B cell (primary cell): ENCODE measurements around the gene SULT2B1. TPM values are rescaled to one million over a fixed set of nuclear protein-coding genes. Genes with fewer than 3 reads are reported as not detected.

Experiments used
- ATAC-seq: fragments of 200-7000 bp; cut with Tn5 transposase; one replicate; pipeline ENCODE4 v1.10.0; 2021; ENCODE audit warnings: low read depth, mild to moderate bottlenecking, moderate number of reproducible peaks, moderate library complexity
- CTCF ChIA-PET: fragments of 350-600 bp; sonication (Branson Sonifier 250); formaldehyde crosslinking; loops from one replicate; lab custom pipeline; 2021; ENCODE audit warnings: antibody characterized with exemption, inconsistent platforms; lab: Charles Lee
- POLR2A ChIA-PET: fragments of 350-600 bp; sonication (Branson Sonifier 250); formaldehyde crosslinking; loops from one replicate; lab custom pipeline; 2021; ENCODE audit warnings: antibody characterized with exemption; lab: Charles Lee
- DNase-seq: peaks from one replicate; pipeline ENCODE4 v3.0.0; 2013
- H2AFZ ChIP-seq: 2 replicates; pipeline ENCODE4 v1.6.1; 2012; ENCODE audit warnings: mild to moderate bottlenecking, low read depth, low read length; ENCODE audit not compliant: insufficient read depth, poor library complexity, severe bottlenecking
- H3K27ac ChIP-seq, 2 donors: 1 replicate in 1 of 2; 2 replicates in 1 of 2; pipeline ENCODE4 v1.5.1; 2012 to 2013; ENCODE audit warnings: low read length in 2 of 2, mild to moderate bottlenecking in 2 of 2, moderate library complexity in 1 of 2
- H3K27me3 ChIP-seq, 4 experiments: fragments of 200-600 bp in 1 of 4; sonication (generic) in 1 of 4; replicated peaks in 1 of 4; 1 replicate in 2 of 4; 2 replicates in 2 of 4; pipeline versions ENCODE4 v1.6.1 to v1.7.0; 2013 to 2016; ENCODE audit warnings: low read length in 3 of 4, mild to moderate bottlenecking in 2 of 4, mixed read lengths in 1 of 4, moderate library complexity in 1 of 4; ENCODE audit not compliant: insufficient read depth in 4 of 4, control insufficient read depth in 3 of 4; ENCODE audit errors: control extremely low read depth in 1 of 4
- H3K36me3 ChIP-seq, 2 experiments: replicated peaks in 1 of 2; 1 replicate in 1 of 2; 2 replicates in 1 of 2; pipeline versions ENCODE4 v1.6.1 to v1.7.1; 2013; ENCODE audit warnings: low read length in 1 of 2; ENCODE audit not compliant: insufficient read depth in 2 of 2, control insufficient read depth in 1 of 2; ENCODE audit errors: control extremely low read depth in 1 of 2, extremely low read depth in 1 of 2
- H3K4me1 ChIP-seq, 2 donors: fragments of 200-600 bp in 1 of 2; sonication (generic) in 1 of 2; 1 replicate in 1 of 2; 2 replicates in 1 of 2; pipeline versions ENCODE4 v1.5.1 to v1.6.1; 2013 to 2017; ENCODE audit warnings: low read length in 2 of 2; ENCODE audit not compliant: control insufficient read depth in 2 of 2, insufficient read depth in 2 of 2
- H3K4me2 ChIP-seq: replicated peaks from 2 replicates; pipeline ENCODE3; 2012; ENCODE audit warnings: mild to moderate bottlenecking, low read depth, low read length; ENCODE audit not compliant: poor library complexity, severe bottlenecking
- H3K4me3 ChIP-seq, 5 experiments: fragments of 200-600 bp in 1 of 5; sonication (generic) in 1 of 5; 1 replicate in 3 of 5; 2 replicates in 2 of 5; pipeline versions ENCODE4 v1.5.1 to v1.7.0; 2011 to 2016; ENCODE audit warnings: low read length in 4 of 5, mild to moderate bottlenecking in 4 of 5, low read depth in 2 of 5, control low read depth in 1 of 5, moderate library complexity in 1 of 5; ENCODE audit not compliant: insufficient read depth in 1 of 5; ENCODE audit errors: control extremely low read depth in 1 of 5, extremely low read depth in 1 of 5
- H3K79me2 ChIP-seq: fragments of 200-600 bp; sonication (generic); one replicate; pipeline ENCODE4 v1.6.0; 2016; ENCODE audit warnings: low read length; ENCODE audit not compliant: control insufficient read depth, insufficient read depth
- H3K9ac ChIP-seq: fragments of 200-600 bp; sonication (generic); 2 replicates; pipeline ENCODE4 v1.6.1; 2017; ENCODE audit warnings: mild to moderate bottlenecking, low read length, moderate library complexity
- H3K9me3 ChIP-seq, 3 donors: one replicate each; pipeline versions ENCODE4 v1.6.1 to v1.7.1; 2013; ENCODE audit warnings: low read length in 2 of 3; ENCODE audit not compliant: control insufficient read depth in 2 of 3, insufficient read depth in 1 of 3; ENCODE audit errors: control extremely low read depth in 1 of 3
- H4K20me1 ChIP-seq: 2 replicates; pipeline ENCODE4 v1.6.0; 2012; ENCODE audit warnings: mild to moderate bottlenecking, low read length; ENCODE audit not compliant: insufficient read depth, control insufficient read depth, poor library complexity, severe bottlenecking
- H3K27ac Mint-ChIP-seq: one replicate; pipeline ENCODE4 v1.8.0; 2021; ENCODE audit warnings: mixed read lengths
- H3K27me3 Mint-ChIP-seq: one replicate; pipeline ENCODE4 v1.8.0; 2021; ENCODE audit warnings: mixed read lengths
- H3K4me1 Mint-ChIP-seq: one replicate; pipeline ENCODE4 v1.8.0; 2021; ENCODE audit warnings: mixed read lengths
- H3K4me3 Mint-ChIP-seq: one replicate; pipeline ENCODE4 v1.8.0; 2021; ENCODE audit warnings: mixed read lengths
- H3K9me3 Mint-ChIP-seq: one replicate; pipeline ENCODE4 v1.8.0; 2022; ENCODE audit warnings: mixed read lengths; ENCODE audit not compliant: insufficient read depth
- EZH2 ChIP-seq: IDR thresholded peaks from 2 replicates; pipeline ENCODE4 v1.6.1; 2012; ENCODE audit warnings: borderline replicate concordance, low read depth, mild to moderate bottlenecking, moderate library complexity, low read length; ENCODE audit not compliant: insufficient read depth, poor library complexity, severe bottlenecking
- WGBS: methylation state at CpG from one replicate; pipeline ENCODE4 v1.1.5; 2013; ENCODE audit warnings: missing lambda C conversion rate; ENCODE audit not compliant: insufficient coverage; 5-methylcytosine and 5-hydroxymethylcytosine counted together
- intact Hi-C: fragments of 100-400 bp; cut with micrococcal nuclease; formaldehyde crosslinking; loops from one replicate; pipeline ENCODE4 v1.10.0; 2022
- polyA plus RNA-seq: library from polyadenylated mRNA; depleted of rRNA; stranded (reverse); fragments of >200 nt; gene quantifications from 2 replicates; pipeline ENCODE4 v1.2.3, GENCODE V29; 2012
- total RNA-seq, 2 donors: library from RNA; stranded (reverse); fragments of 120-200 nt in 1 of 2; gene quantifications; 1 replicate in 1 of 2; 2 replicates in 1 of 2; pipeline versions ENCODE4 v1.2.3 to v1.2.4, GENCODE V29; 2013 to 2022
- TF ChIP-seq, protein P1 (sequence below): fragments of 200-600 bp; IDR thresholded peaks from one replicate; pipeline ENCODE4 v1.8.0; 2022; ENCODE audit warnings: antibody characterized with exemption, mild to moderate bottlenecking

SULT2B1 gene
- total and polyA plus RNA-seq, 2 donors (not counting 1 experiment from before 2014, with no cell fraction given) = not detected

DNA sequence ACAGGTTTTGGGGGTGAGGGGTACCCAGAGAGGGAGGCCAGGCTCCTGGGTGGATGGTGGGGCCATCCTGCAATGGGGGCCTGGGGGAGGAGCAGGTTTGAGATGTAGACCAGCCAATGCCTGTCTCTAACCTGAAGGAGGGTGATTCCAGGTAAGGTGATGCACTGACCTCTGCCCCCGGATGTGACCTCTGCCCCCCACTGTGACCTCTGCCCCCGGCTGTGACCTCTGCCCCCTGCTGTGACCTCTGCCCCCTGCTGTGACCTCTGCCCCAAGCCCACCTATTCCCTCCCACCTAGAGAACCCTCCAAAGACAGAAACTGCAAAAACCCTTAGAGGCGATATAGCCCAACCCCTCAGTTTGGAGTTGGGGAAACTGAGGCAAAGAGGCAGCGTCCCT is 44.3 kb downstream of the SULT2B1 start:
- H3K27ac ChIP-seq = no peak overlapping the region
- no peak overlapping the region for H3K27ac Mint-ChIP-seq

More for the DNA sequence above, 44.3 kb downstream of the SULT2B1 start:
- POLR2A ChIA-PET = interaction anchor here (0.7 kb wide), 2 partner anchors 20 to 142 kb away, joined by 4 read pairs; no protein-coding TSS in a partner anchor
- TF ChIP-seq, protein P1, sequence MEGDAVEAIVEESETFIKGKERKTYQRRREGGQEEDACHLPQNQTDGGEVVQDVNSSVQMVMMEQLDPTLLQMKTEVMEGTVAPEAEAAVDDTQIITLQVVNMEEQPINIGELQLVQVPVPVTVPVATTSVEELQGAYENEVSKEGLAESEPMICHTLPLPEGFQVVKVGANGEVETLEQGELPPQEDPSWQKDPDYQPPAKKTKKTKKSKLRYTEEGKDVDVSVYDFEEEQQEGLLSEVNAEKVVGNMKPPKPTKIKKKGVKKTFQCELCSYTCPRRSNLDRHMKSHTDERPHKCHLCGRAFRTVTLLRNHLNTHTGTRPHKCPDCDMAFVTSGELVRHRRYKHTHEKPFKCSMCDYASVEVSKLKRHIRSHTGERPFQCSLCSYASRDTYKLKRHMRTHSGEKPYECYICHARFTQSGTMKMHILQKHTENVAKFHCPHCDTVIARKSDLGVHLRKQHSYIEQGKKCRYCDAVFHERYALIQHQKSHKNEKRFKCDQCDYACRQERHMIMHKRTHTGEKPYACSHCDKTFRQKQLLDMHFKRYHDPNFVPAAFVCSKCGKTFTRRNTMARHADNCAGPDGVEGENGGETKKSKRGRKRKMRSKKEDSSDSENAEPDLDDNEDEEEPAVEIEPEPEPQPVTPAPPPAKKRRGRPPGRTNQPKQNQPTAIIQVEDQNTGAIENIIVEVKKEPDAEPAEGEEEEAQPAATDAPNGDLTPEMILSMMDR = no peak
- TF ChIP-seq EZH2 = no peak
- Histone ChIP-seq H3K9ac (no peak overlapping the region), H3K4me2 (no peak overlapping the region), H3K4me1 (no peaks in the 10 kb centered on the region), H4K20me1 (no peaks in the 10 kb centered on the region), H3K4me3 (no peak overlapping the region), H3K36me3 (no peaks in the 10 kb centered on the region), H2AFZ (no peak overlapping the region), H3K27me3 (peaks cover 0 to 3% (median 0%) of the 10 kb centered on the region in 4 experiments), H3K9me3 (no peaks in the 10 kb centered on the region), H3K79me2 (no peaks in the 10 kb centered on the region)
- DNase-seq (no peak), ATAC-seq (no peak)
- H3K4me3 Mint-ChIP-seq = no peak overlapping the region
- WGBS = 88% methylated on average over 2 of the region's 4 CpGs
- H3K4me1 Mint-ChIP-seq = peaks cover 2% of the 10 kb centered on the region
- H3K27me3 Mint-ChIP-seq = peaks cover 4% of the 10 kb centered on the region
- intact Hi-C loops = no loop called here
- no peaks in the 10 kb centered on the region for H3K9me3 Mint-ChIP-seq
- CTCF ChIA-PET = interaction anchor here (2.4 kb wide), 1 partner anchor 12 kb away, joined by 13 read pairs; the partner anchor contains the start of gene SPACA4
